IMR-90 (cell line): ENCODE measurements around the gene CUL4A. TPM values are rescaled to one million over a fixed set of nuclear protein-coding genes. Genes with fewer than 3 reads are reported as not detected.

Experiments
- ATAC-seq: fragments of 200-7000 bp; cut with Tn5 transposase; 2 replicates; pipeline ENCODE4 v1.9.1; 2020; ENCODE audit warnings: low read depth, mild to moderate bottlenecking, moderate library complexity
- BruUV-seq: library from RNA; stranded (reverse); fragments of 400-500 nt; replicated peaks from 2 replicates; lab custom pipeline; 2021; lab: Mats Ljungman, UMichigan
- CTCF ChIA-PET: fragments of 300-600 bp; formaldehyde crosslinking; extraction: SDS; loops from one replicate; lab custom pipeline; 2021; ENCODE audit warnings: antibody characterized with exemption; lab: Yijun Ruan, JAX
- POLR2A ChIA-PET: fragments of 300-600 bp; sonication (Branson Sonifier 250); formaldehyde crosslinking; loops from one replicate; lab custom pipeline; 2022; ENCODE audit warnings: antibody characterized with exemption; ENCODE audit not compliant: unreplicated experiment; lab: Charles Lee
- DNase-seq: peaks from one replicate; pipeline ENCODE4 v3.0.0; 2013
- H2AFZ ChIP-seq: replicated peaks from 2 replicates; pipeline ENCODE3; 2013; ENCODE audit warnings: low read length, mild to moderate bottlenecking; ENCODE audit not compliant: poor library complexity
- H2AK5ac ChIP-seq: 2 replicates; pipeline ENCODE4 v1.6.1; 2013; ENCODE audit warnings: low read depth, low read length, inconsistent platforms
- H2AK9ac ChIP-seq: replicated peaks from 2 replicates; pipeline ENCODE3; 2013; ENCODE audit warnings: mild to moderate bottlenecking, low read depth, low read length, moderate library complexity; ENCODE audit not compliant: poor library complexity
- H2BK120ac ChIP-seq: 2 replicates; pipeline ENCODE4 v1.6.1; 2013; ENCODE audit warnings: low read depth, low read length, inconsistent platforms
- H2BK15ac ChIP-seq: 3 replicates; pipeline ENCODE4 v1.6.1; 2013; ENCODE audit warnings: low read depth, low read length, inconsistent platforms
- H2BK20ac ChIP-seq: 2 replicates; pipeline ENCODE4 v1.6.1; 2013; ENCODE audit warnings: low read depth, mild to moderate bottlenecking, inconsistent platforms, low read length, moderate library complexity
- H2BK5ac ChIP-seq: 2 replicates; pipeline ENCODE4 v1.6.1; 2013; ENCODE audit warnings: mild to moderate bottlenecking, low read depth, low read length, inconsistent platforms; ENCODE audit not compliant: poor library complexity, severe bottlenecking
- H3K14ac ChIP-seq: replicated peaks from 2 replicates; pipeline ENCODE4 v1.6.1; 2013; ENCODE audit warnings: low read depth, low read length, inconsistent platforms
- H3K18ac ChIP-seq: 2 replicates; pipeline ENCODE4 v1.6.1; 2013; ENCODE audit warnings: low read depth, low read length, control low read depth
- H3K23ac ChIP-seq: 2 replicates; pipeline ENCODE4 v1.6.1; 2013; ENCODE audit warnings: low read depth, low read length, inconsistent platforms
- H3K27ac ChIP-seq: 2 replicates; pipeline ENCODE4 v1.5.1; 2013; ENCODE audit warnings: mild to moderate bottlenecking, control low read depth, low read length; ENCODE audit not compliant: insufficient read depth
- H3K27me3 ChIP-seq: 2 replicates; pipeline ENCODE4 v1.6.1; 2013; ENCODE audit warnings: low read length; ENCODE audit not compliant: control insufficient read depth, insufficient read depth
- H3K36me3 ChIP-seq: 2 replicates; pipeline ENCODE4 v1.6.1; 2013; ENCODE audit warnings: low read length, mixed read lengths; ENCODE audit not compliant: control insufficient read depth, insufficient read depth
- H3K4ac ChIP-seq: 2 replicates; pipeline ENCODE4 v1.6.1; 2013; ENCODE audit warnings: low read depth, low read length, inconsistent platforms
- H3K4me1 ChIP-seq: 2 replicates; pipeline ENCODE4 v1.6.1; 2013; ENCODE audit warnings: low read length, mixed read lengths; ENCODE audit not compliant: control insufficient read depth, insufficient read depth
- H3K4me2 ChIP-seq: 2 replicates; pipeline ENCODE4 v1.6.1; 2013; ENCODE audit warnings: low read depth, mild to moderate bottlenecking, control low read depth, low read length, moderate library complexity
- H3K4me3 ChIP-seq: 2 replicates; pipeline ENCODE4 v1.5.1; 2013; ENCODE audit warnings: low read depth, mild to moderate bottlenecking, control low read depth, low read length, moderate library complexity; ENCODE audit not compliant: insufficient read depth
- H3K56ac ChIP-seq: 2 replicates; pipeline ENCODE4 v1.6.1; 2013; ENCODE audit warnings: low read length, inconsistent platforms; ENCODE audit not compliant: insufficient read depth; ENCODE audit errors: extremely low read depth
- H3K79me1 ChIP-seq, 2 experiments: 2 replicates each; pipeline ENCODE4 v1.6.1; 2013; ENCODE audit warnings: low read length in 2 of 2, inconsistent platforms in 1 of 2, low read depth in 1 of 2
- H3K9ac ChIP-seq: 2 replicates; pipeline ENCODE4 v1.6.1; 2013; ENCODE audit warnings: low read depth, low read length, control low read depth
- H3K9me1 ChIP-seq: 2 replicates; pipeline ENCODE4 v1.6.1; 2013; ENCODE audit warnings: low read length, inconsistent platforms; ENCODE audit not compliant: insufficient read depth
- H3K9me3 ChIP-seq: 2 replicates; pipeline ENCODE4 v1.6.1; 2013; ENCODE audit warnings: low read length; ENCODE audit not compliant: control insufficient read depth, insufficient read depth
- H4K20me1 ChIP-seq: 2 replicates; pipeline ENCODE4 v1.6.1; 2013; ENCODE audit warnings: low read length, inconsistent platforms; ENCODE audit not compliant: insufficient read depth
- H4K5ac ChIP-seq: 2 replicates; pipeline ENCODE4 v1.6.1; 2013; ENCODE audit warnings: mild to moderate bottlenecking, low read depth, low read length, control low read depth
- H4K8ac ChIP-seq, 2 experiments: 2 replicates each; pipeline ENCODE4 v1.6.1; 2013; ENCODE audit warnings: low read depth in 2 of 2, low read length in 2 of 2, control low read depth in 1 of 2, inconsistent platforms in 1 of 2
- H4K91ac ChIP-seq: 2 replicates; pipeline ENCODE4 v1.6.1; 2013; ENCODE audit warnings: low read depth, low read length, inconsistent platforms; ENCODE audit not compliant: insufficient read depth
- BHLHE40 ChIP-seq: fragments of 150-350 bp; IDR thresholded peaks from 2 replicates; pipeline ENCODE4 v1.6.1; 2016; ENCODE audit warnings: mild to moderate bottlenecking, low read depth, low read length
- CEBPB ChIP-seq: IDR thresholded peaks from 2 replicates; pipeline ENCODE4 v1.6.1; 2012; ENCODE audit warnings: low read depth, low read length, improper control_type of control experiment
- CHD1 ChIP-seq: IDR thresholded peaks from 2 replicates; pipeline ENCODE4 v1.6.1; 2012; ENCODE audit warnings: low read depth, low read length, improper control_type of control experiment
- CTCF ChIP-seq: conservative IDR thresholded peaks from 2 replicates; pipeline ENCODE4 v1.5.1; 2012; ENCODE audit warnings: mild to moderate bottlenecking, low read depth, low read length, improper control_type of control experiment
- FOS ChIP-seq: fragments of 150-350 bp; IDR thresholded peaks from 2 replicates; pipeline ENCODE4 v1.6.1; 2016; ENCODE audit warnings: low read depth, low read length
- MAFK ChIP-seq: IDR thresholded peaks from 2 replicates; pipeline ENCODE4 v1.6.1; 2012; ENCODE audit warnings: low read depth, low read length, improper control_type of control experiment
- MAZ ChIP-seq: IDR thresholded peaks from 2 replicates; pipeline ENCODE4 v1.6.1; 2012; ENCODE audit warnings: low read depth, mild to moderate bottlenecking, low read length, improper control_type of control experiment, moderate library complexity, borderline replicate concordance
- MXI1 ChIP-seq: IDR thresholded peaks from 2 replicates; pipeline ENCODE4 v1.6.1; 2012; ENCODE audit warnings: low read depth, mild to moderate bottlenecking, low read length, moderate library complexity, borderline replicate concordance
- NFE2L2 ChIP-seq: fragments of 150-350 bp; IDR thresholded peaks from 2 replicates; pipeline ENCODE4 v1.6.1; 2016; ENCODE audit warnings: low read depth, mild to moderate bottlenecking, low read length
- POLR2A ChIP-seq: IDR thresholded peaks from 2 replicates; pipeline ENCODE4 v1.6.1; 2012; ENCODE audit warnings: mild to moderate bottlenecking, low read depth, low read length
- RAD21 ChIP-seq: IDR thresholded peaks from 2 replicates; pipeline ENCODE4 v1.6.1; 2012; ENCODE audit warnings: low read length, improper control_type of control experiment
- RCOR1 ChIP-seq: IDR thresholded peaks from 2 replicates; pipeline ENCODE4 v1.6.1; 2012; ENCODE audit warnings: mild to moderate bottlenecking, low read length, improper control_type of control experiment; ENCODE audit not compliant: insufficient replicate concordance
- RFX5 ChIP-seq: IDR thresholded peaks from 2 replicates; pipeline ENCODE4 v1.8.0; 2012; ENCODE audit warnings: low read depth, mild to moderate bottlenecking, low read length, moderate library complexity
- SMC3 ChIP-seq: fragments of 150-350 bp; IDR thresholded peaks from 2 replicates; pipeline ENCODE4 v1.6.1; 2016; ENCODE audit warnings: low read depth, mild to moderate bottlenecking, antibody characterized with exemption, low read length, moderate library complexity
- USF2 ChIP-seq: fragments of 150-350 bp; IDR thresholded peaks from 2 replicates; pipeline ENCODE4 v1.6.1; 2017; ENCODE audit warnings: mild to moderate bottlenecking, antibody characterized with exemption, low read length, low read depth
- WGBS, 2 experiments: methylation state at CpG; one replicate each; pipeline versions ENCODE4 v1.1.5 to v1.1.7; 2013; ENCODE audit warnings: missing lambda C conversion rate in 2 of 2; ENCODE audit not compliant: insufficient read length in 1 of 2; ENCODE audit errors: extremely low coverage in 2 of 2; 5-methylcytosine and 5-hydroxymethylcytosine counted together
- dilution Hi-C: fragments of 300-500 bp; cut with HindIII; formaldehyde crosslinking; loops from one replicate; pipeline ENCODE4 v1.14.3; 2018; ENCODE audit warnings: low sequenced_read_pairs; ENCODE audit not compliant: unreplicated experiment
- in situ Hi-C: fragments of 300-500 bp; cut with MboI; formaldehyde crosslinking; loops from 3 replicates; pipeline ENCODE4 v1.14.3; 2019; ENCODE audit warnings: low sequenced_read_pairs, inconsistent platforms, mixed read lengths
- intact Hi-C: fragments of 100-400 bp; cut with micrococcal nuclease; formaldehyde crosslinking; loops from 2 replicates; pipeline ENCODE4 v1.10.0; 2022
- polyA plus RNA-seq, 3 experiments: library from polyadenylated mRNA; depleted of rRNA; stranded (reverse); fragments of >200 nt; gene quantifications; 2 replicates each; pipeline ENCODE4 v1.2.3, GENCODE V29; 2012; ENCODE audit warnings: low replicate concordance in 1 of 3
- total RNA-seq: library from RNA; depleted of rRNA; stranded (reverse); fragments of >200 nt; gene quantifications from 2 replicates; pipeline ENCODE4 v1.2.3, GENCODE V29; 2012
- TF ChIP-seq, protein P1 (sequence below): fragments of 150-350 bp; IDR thresholded peaks from 2 replicates; pipeline ENCODE4 v1.6.1; 2016; ENCODE audit warnings: low read depth, mild to moderate bottlenecking, low read length, moderate library complexity, borderline replicate concordance

CUL4A gene
- total and polyA plus RNA-seq, 2 of the 4 experiments (the other 2 are of a cell fraction) = 86.0 to 146 TPM

GRCh38 chr13:113293686-113294085, 84.3 kb downstream of the CUL4A start:
- H3K4me2 ChIP-seq = no peak overlapping the region
- TF ChIP-seq RAD21 (no peak), CEBPB (no peak), MAFK (no peak), CTCF (no peak), MXI1 (no peak), RCOR1 (no peak), USF2 (no peak), RFX5 (no peak), CHD1 (no peak), FOS (no peak), NFE2L2 (no peak), POLR2A (no peak), SMC3 (no peak), MAZ (no peak), BHLHE40 (no peak)
- TF ChIP-seq, protein P1, sequence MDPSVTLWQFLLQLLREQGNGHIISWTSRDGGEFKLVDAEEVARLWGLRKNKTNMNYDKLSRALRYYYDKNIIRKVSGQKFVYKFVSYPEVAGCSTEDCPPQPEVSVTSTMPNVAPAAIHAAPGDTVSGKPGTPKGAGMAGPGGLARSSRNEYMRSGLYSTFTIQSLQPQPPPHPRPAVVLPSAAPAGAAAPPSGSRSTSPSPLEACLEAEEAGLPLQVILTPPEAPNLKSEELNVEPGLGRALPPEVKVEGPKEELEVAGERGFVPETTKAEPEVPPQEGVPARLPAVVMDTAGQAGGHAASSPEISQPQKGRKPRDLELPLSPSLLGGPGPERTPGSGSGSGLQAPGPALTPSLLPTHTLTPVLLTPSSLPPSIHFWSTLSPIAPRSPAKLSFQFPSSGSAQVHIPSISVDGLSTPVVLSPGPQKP = no peak
- peaks cover 14% of the 10 kb centered on the region for H3K27me3 ChIP-seq
- ATAC-seq = no peak
- peaks cover 7% of the 10 kb centered on the region; the same call in 1 of the 2 replicates for H3K9me1 ChIP-seq
- H3K56ac ChIP-seq = no peak overlapping the region
- no peak overlapping the region for H4K8ac ChIP-seq
- no peak overlapping the region for H3K27ac ChIP-seq
- no peaks in the 10 kb centered on the region for H3K9me3 ChIP-seq
- WGBS, 2 experiments = 67% methylated on average over 1 of the region's 9 CpGs; no CpG with 5 or more reads in 1 of the 2 experiments
- no peak overlapping the region for H4K91ac ChIP-seq
- H4K20me1 ChIP-seq = peaks cover 11% of the 10 kb centered on the region
- ChIA-PET CTCF (no interaction called here), POLR2A (interaction anchor here (0.6 kb wide), 1 partner anchor 11 kb away, joined by 7 read pairs; no protein-coding TSS in a partner anchor)
- peaks cover 4 to 23% of the 10 kb centered on the region in 2 experiments; a peak in 3 of 4 replicates for H3K79me1 ChIP-seq
- intact Hi-C loops = no loop called here
- H2BK15ac ChIP-seq = no peak overlapping the region
- in situ Hi-C loops = no loop called here
- no peak for DNase-seq
- no peak overlapping the region for H3K14ac ChIP-seq
- H2AFZ ChIP-seq = no peak overlapping the region
- no peak overlapping the region for H3K9ac ChIP-seq
- no peak overlapping the region for H3K23ac ChIP-seq
- no peaks in the 10 kb centered on the region for H3K36me3 ChIP-seq
- no peak overlapping the region for H2BK5ac ChIP-seq
- no peak overlapping the region for H3K18ac ChIP-seq
- no TSS peak for BruUV-seq
- no peak overlapping the region for H2BK120ac ChIP-seq
- H2AK5ac ChIP-seq = no peak overlapping the region
- no peak overlapping the region for H3K4me3 ChIP-seq
- no peak overlapping the region for H3K4ac ChIP-seq
- no peak overlapping the region for H2AK9ac ChIP-seq
- no peak overlapping the region for H4K5ac ChIP-seq
- H2BK20ac ChIP-seq = no peak overlapping the region
- dilution Hi-C loops = no loop called here
- peaks cover 3% of the 10 kb centered on the region; the same call in 1 of the 2 replicates for H3K4me1 ChIP-seq
